HG03139 (cell line): ENCODE measurements around the gene PCDH10.
"Not testable (repeated sequence)": the region's sequence is repeated elsewhere in the genome, so short reads cannot be mapped to it uniquely, and the experiment has no call there.

Experiments used
- ATAC-seq: cut with Tn5 transposase; IDR thresholded peaks from one replicate; pipeline ENCODE4 v1.9.1; 2021; ENCODE audit not compliant: unreplicated experiment

Gene PCDH10

GRCh38 chr4:133208694-133209285, 59.7 kb downstream of the PCDH10 start:
- no peak for ATAC-seq

- ATAC-seq = no peak
These were observed 84.8 kb downstream of the PCDH10 start for GRCh38 chr4:133233922-133234321.

- not testable (repeated sequence) for ATAC-seq
These were observed 91.4 kb downstream of the PCDH10 start for GRCh38 chr4:133240451-133240850.
